GM18907 (cell line): ENCODE measurements around the gene IGIP.
A peak's percentile ranks its signal among the peaks of the same experiment; 100 is the strongest.

Source experiments
- ATAC-seq: cut with Tn5 transposase; IDR thresholded peaks from one replicate; pipeline ENCODE4 v1.9.1; 2021; ENCODE audit warnings: mild to moderate bottlenecking, moderate library complexity; ENCODE audit not compliant: unreplicated experiment

Gene IGIP

GRCh38 chr5:140111011-140111858, 14.5 kb upstream of the IGIP start:
- ATAC-seq: no peak

GRCh38 chr5:140111859-140112551, 13.7 kb upstream of the IGIP start:
- no peak for ATAC-seq

- no peak for ATAC-seq
These were observed 13.0 kb upstream of the IGIP start for GRCh38 chr5:140112685-140113179.

- peak; percentile 3 for ATAC-seq
These were observed 12.5 kb upstream of the IGIP start for GRCh38 chr5:140113180-140113698.

GRCh38 chr5:140113699-140114263, 12.0 kb upstream of the IGIP start, which contains the start of gene PURA:
Gene PURA (plus strand): TSS chr5:140114109. CDS start chr5:140114182, 73 bp downstream.
- ATAC-seq: peak; percentile 92

GRCh38 chr5:140114341-140115185, 11.2 kb upstream of the IGIP start:
- peak; percentile 34 for ATAC-seq

GRCh38 chr5:140115186-140115500, 10.6 kb upstream of the IGIP start:
- no peak for ATAC-seq

GRCh38 chr5:140116716-140117115, 9.0 kb upstream of the IGIP start:
- ATAC-seq: no peak

- no peak for ATAC-seq
These were observed 8.2 kb upstream of the IGIP start for GRCh38 chr5:140117523-140117922.

- ATAC-seq: no peak
These were observed 7.3 kb upstream of the IGIP start for GRCh38 chr5:140118302-140118936.

- ATAC-seq: no peak
These were observed 727 bp downstream of the IGIP start for GRCh38 chr5:140126315-140127012.

GRCh38 chr5:140128376-140128775, 2.6 kb downstream of the IGIP start:
- no peak for ATAC-seq

- no peak for ATAC-seq
These were observed 5.4 kb downstream of the IGIP start for GRCh38 chr5:140130949-140131733.

- ATAC-seq: no peak
These were observed 6.3 kb downstream of the IGIP start for GRCh38 chr5:140131967-140132409.

- ATAC-seq: no peak
These were observed 7.9 kb downstream of the IGIP start for GRCh38 chr5:140133514-140134167.

GRCh38 chr5:140134277-140134935, 8.7 kb downstream of the IGIP start:
- no peak for ATAC-seq

GRCh38 chr5:140135127-140135526, 9.4 kb downstream of the IGIP start:
- no peak for ATAC-seq

- ATAC-seq: no peak
These were observed 10.9 kb downstream of the IGIP start for GRCh38 chr5:140136624-140137023.
